VCaP (cell line): ENCODE measurements around the gene XKR7.

Experiments used
- H3K27ac ChIP-seq: fragments of 450-650 bp; 2 replicates; pipeline ENCODE4 v1.5.1; 2017
- TF ChIP-seq, protein P1 (sequence below): fragments of 450-650 bp; conservative IDR thresholded peaks from 2 replicates; pipeline ENCODE4 v1.5.1; 2017; ENCODE audit warnings: mild to moderate bottlenecking, moderate library complexity

Gene XKR7

DNA sequence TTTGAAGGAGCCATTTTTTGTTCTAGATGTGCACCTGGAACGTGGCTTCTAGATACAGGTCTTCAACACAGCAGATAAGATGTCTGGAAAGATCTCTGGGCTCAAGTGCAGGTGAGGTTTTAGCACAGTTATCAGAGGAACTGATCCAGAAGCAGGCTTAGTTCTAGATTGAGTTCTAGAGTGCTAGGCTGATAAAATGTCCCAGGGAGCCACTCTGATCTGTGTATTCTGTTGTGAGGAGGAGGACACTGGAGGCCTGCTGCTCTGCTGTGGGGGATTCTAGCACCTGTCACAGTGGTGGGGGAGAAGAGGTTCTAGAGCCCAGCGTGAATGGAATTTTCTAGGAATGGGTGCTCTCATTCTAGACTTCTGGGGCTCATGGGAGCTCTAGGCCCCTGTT lies 30.3 kb downstream of the XKR7 start:
- H3K27ac ChIP-seq: no peak overlapping the region
- TF ChIP-seq, protein P1, sequence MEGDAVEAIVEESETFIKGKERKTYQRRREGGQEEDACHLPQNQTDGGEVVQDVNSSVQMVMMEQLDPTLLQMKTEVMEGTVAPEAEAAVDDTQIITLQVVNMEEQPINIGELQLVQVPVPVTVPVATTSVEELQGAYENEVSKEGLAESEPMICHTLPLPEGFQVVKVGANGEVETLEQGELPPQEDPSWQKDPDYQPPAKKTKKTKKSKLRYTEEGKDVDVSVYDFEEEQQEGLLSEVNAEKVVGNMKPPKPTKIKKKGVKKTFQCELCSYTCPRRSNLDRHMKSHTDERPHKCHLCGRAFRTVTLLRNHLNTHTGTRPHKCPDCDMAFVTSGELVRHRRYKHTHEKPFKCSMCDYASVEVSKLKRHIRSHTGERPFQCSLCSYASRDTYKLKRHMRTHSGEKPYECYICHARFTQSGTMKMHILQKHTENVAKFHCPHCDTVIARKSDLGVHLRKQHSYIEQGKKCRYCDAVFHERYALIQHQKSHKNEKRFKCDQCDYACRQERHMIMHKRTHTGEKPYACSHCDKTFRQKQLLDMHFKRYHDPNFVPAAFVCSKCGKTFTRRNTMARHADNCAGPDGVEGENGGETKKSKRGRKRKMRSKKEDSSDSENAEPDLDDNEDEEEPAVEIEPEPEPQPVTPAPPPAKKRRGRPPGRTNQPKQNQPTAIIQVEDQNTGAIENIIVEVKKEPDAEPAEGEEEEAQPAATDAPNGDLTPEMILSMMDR: no peak

DNA sequence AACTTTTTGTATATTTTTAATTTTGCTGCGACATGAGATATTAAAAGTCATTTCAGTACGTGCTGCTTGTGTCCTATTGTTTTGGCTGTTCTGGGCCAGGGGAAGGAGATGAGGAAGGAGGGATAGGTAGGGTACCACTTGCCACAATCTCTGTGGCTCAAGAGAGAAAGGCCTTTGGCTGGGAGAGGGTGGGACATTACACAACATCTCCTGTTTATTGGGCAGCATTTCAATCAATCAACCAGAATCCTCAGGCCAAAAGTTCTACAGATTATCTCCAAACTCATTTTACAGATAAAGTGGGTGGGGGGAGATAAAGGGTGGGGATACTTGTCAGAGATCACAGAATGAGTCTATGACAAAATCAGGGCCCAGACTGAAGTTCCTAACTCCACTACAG lies 35.4 kb downstream of the XKR7 start:
- TF ChIP-seq, protein P1: no peak
- H3K27ac ChIP-seq: no peak overlapping the region

DNA sequence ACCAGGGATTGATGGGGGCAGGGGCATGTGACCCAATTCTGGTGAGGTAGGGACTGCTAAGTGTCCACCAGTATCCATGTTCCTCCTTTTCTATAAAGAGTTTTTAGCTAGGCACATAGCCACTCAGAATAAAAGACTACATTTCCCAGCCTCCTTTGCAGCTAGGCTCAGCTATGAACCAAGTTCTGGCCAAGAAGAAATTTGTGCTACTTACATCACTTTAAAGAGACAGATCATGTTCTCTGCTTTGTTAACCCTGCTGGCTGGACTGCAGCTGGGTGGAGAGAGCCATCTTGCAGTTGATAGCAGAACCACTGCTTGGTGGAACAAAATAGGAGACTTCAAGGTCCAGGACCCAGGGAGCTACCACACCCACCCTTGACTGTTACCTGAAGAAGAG lies 37.0 kb downstream of the XKR7 start:
- TF ChIP-seq, protein P1: no peak
- H3K27ac ChIP-seq: no peak overlapping the region

DNA sequence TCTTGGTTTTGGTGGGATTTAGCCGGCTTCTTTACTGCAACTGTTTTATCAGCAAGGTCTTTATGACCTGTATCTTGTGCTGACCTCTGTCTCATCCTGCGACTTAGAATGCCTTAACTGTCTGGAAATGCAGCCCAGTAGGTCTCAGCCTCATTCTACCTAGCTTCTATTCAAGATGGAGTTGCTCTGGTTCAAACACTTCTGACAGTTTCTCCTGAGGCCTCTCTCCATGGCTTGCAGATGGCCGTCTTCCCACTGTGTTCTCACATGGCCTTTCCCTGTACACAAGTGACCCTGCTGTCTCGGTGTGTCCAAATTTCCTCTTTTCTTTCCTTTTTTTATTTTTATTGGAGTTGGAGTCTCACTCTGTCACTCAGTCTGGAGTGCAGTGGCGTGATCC lies 38.1 kb downstream of the XKR7 start:
- TF ChIP-seq, protein P1: no peak
- H3K27ac ChIP-seq: no peak overlapping the region

DNA sequence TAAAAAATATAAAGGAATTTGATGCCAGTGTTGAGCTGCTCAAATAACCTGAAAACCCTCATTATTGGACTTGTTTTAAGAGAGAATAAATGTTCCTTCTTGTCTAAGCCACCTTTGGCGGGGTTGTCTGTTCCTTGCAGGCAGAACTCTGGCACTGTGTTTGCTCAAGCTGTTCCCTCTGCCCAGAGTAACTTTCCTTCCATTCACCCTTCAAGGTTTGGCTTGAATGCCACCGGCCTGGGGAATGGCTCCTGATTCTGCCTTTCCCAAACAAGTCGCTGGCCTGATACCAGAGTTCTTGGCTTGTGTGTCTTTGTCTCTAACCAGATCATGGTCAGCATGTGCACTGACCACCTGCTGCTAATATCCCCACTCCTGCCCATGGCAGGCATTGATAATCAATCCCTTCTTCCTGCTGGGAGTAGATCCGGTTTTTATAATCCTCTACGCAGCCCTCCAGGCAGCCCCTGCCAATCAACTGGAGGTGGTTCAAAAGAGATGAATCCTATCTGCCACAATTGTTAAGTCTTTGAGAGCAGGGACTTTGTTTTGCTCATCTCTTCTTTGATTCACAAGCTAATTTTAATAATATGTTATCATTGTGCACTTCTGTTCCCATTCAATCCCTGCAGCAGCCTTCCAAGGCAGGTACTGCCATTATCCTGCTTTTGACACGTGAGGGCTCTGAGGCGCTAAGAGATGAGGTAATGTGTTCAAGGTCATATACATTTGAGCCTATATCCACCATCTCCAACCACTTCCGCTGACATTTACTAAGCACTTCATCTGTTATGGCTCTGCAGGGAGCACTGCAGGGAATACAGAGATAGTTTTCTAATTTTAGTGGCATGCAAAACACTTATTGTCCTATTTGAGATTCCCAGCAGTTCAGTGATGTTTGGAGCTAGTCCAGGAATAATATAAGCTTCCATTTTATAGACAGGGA lies 39.2 kb downstream of the XKR7 start:
- TF ChIP-seq, protein P1: no peak
- no peak overlapping the region for H3K27ac ChIP-seq

DNA sequence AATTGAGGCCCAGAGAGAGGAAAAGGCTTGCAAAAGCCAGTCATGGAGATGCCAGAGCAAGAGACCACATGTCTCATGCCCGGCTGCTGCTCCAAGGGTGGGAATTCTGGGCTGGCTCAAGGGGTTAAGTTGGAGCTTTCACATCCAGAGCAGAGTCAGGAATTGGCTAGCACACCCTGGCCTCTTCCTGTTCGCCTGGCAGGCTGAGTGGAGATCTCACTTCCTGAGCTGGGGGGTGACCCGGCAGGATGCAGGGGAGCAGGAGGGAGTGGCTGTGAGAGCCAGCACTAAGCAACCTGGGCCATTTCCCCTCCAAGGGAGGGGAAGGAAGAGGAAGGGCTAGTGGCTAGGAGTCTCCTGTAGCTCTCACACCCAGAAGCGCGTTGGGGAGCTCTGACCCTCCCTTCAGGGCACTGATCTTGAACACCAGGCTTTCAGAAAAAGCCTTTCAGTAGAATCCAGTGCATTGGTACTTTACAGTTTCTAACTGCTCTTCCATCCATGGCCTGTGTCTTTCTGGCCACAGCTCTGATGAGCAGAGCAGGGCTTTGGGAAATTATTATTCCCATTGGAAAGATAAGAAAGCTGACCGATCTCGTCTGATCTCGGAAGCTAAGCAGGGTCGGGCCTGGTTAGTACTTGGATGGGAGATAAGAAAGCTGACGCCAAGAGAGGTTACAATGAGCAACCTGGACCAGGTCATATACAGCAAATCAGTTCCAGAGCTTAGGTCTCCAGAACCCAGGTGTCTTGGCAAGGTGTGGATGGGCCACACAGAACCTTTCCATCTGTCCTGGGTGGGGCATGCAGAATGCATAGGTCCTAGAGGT lies 40.1 kb downstream of the XKR7 start:
- H3K27ac ChIP-seq: no peak overlapping the region
- TF ChIP-seq, protein P1: no peak

DNA sequence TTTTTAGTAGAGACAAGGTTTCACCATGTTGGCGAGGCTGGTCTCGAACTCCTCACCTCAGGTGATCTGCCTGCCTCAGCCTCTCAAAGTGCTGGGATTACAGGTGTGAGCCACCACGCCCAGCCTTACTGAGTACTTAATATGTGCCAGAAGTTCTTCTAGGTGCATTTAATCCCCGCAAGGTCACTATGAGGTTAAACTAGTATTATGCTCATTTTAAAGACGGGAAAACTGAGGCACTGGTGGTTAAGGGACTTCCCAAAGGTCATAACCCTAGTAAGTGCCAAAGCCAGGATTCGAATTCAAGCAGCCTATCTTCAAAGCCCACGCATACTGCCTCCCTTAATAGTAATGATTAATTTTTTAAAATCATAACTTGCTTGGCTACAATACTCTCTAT lies 41.6 kb downstream of the XKR7 start:
- TF ChIP-seq, protein P1: no peak
- H3K27ac ChIP-seq: no peak overlapping the region
